ENCODE data around the gene EGFR. TPM values are rescaled to one million over a fixed set of nuclear protein-coding genes. Genes with fewer than 3 reads are reported as not detected.

Gene EGFR
- total RNA-seq, 2 donors from 2014 or later: 54.8 to 56.7 TPM

DNA sequence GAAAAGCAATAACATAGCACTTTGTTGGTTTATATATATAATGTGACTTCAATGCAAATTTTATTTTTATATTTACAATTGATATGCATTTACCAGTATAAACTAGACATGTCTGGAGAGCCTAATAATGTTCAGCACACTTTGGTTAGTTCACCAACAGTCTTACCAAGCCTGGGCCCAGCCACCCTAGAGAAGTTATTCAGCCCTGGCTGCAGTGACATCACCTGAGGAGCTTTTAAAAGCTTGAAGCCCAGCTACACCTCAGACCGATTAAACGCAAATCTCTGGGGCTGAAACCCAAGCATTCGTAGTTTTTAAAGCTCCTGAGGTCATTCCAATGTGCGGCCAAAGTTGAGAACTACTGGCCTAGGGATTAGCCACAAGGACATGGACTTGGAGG is 191.4 kb downstream of the EGFR start:
- Histone ChIP-seq H3K27ac (no peak overlapping the region), H3K36me3 (peaks cover 18% of the 10 kb centered on the region), H3K4me3 (no peak overlapping the region), H3K9me3 (no peaks in the 10 kb centered on the region), H3K27me3 (replicated peaks; ENCODE audit: insufficient read depth) (no peaks in the 10 kb centered on the region), H3K4me1 (ENCODE audit: control insufficient read depth in 1 of 2, low read depth in 2 of 2) (no peaks in the 10 kb centered on the region)
- DNase-seq (ENCODE audit: low spot score) (no peak), ATAC-seq (ENCODE audit: insufficient number of reproducible peaks, low FRiP score, low read depth) (no peak)
- TF ChIP-seq, protein P1, sequence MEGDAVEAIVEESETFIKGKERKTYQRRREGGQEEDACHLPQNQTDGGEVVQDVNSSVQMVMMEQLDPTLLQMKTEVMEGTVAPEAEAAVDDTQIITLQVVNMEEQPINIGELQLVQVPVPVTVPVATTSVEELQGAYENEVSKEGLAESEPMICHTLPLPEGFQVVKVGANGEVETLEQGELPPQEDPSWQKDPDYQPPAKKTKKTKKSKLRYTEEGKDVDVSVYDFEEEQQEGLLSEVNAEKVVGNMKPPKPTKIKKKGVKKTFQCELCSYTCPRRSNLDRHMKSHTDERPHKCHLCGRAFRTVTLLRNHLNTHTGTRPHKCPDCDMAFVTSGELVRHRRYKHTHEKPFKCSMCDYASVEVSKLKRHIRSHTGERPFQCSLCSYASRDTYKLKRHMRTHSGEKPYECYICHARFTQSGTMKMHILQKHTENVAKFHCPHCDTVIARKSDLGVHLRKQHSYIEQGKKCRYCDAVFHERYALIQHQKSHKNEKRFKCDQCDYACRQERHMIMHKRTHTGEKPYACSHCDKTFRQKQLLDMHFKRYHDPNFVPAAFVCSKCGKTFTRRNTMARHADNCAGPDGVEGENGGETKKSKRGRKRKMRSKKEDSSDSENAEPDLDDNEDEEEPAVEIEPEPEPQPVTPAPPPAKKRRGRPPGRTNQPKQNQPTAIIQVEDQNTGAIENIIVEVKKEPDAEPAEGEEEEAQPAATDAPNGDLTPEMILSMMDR (IDR thresholded peaks at IDR 0.05): no peak

DNA sequence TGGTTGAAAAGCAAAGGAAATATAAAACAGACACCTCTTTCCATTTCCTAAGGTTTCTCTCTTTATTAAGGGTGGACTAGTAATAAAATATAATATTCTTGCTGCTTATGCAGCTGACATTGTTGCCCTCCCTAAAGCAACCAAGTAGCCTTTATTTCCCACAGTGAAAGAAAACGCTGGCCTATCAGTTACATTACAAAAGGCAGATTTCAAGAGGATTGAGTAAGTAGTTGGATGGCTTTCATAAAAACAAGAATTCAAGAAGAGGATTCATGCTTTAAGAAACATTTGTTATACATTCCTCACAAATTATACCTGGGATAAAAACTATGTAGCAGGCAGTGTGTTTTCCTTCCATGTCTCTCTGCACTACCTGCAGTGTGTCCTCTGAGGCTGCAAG is 191.9 kb downstream of the EGFR start:
- no peaks in the 10 kb centered on the region for H3K9me3 ChIP-seq
- no peaks in the 10 kb centered on the region for H3K27me3 ChIP-seq (replicated peaks; ENCODE audit: insufficient read depth)
- ATAC-seq (ENCODE audit: insufficient number of reproducible peaks, low FRiP score, low read depth) (no peak), DNase-seq (ENCODE audit: low spot score) (no peak)
- no peaks in the 10 kb centered on the region for H3K4me1 ChIP-seq (ENCODE audit: control insufficient read depth in 1 of 2, low read depth in 2 of 2)
- H3K4me3 ChIP-seq: no peak overlapping the region
- peaks cover 13% of the 10 kb centered on the region for H3K36me3 ChIP-seq
- TF ChIP-seq, protein P1 (IDR thresholded peaks at IDR 0.05): no peak
- no peak overlapping the region for H3K27ac ChIP-seq

DNA sequence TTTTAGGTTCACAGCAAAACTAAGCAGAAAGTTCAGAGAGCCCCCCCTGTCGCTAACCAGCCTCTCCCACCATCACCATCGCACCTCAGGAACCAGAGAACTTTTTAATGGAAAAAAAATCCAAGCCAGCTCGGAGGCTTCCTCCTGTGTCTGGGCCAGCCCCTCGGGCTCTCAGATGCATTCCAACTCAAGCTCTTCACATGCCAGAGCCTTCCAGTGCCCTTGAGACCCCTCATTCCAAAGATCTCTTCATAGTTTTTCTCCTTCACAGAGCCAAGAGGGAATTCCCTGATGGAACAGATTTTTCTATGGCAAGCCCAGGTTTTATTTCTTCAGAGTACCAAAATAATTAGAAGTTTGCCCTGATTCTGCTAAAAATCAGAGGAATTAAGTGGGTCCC is 192.9 kb downstream of the EGFR start:
- no peak overlapping the region for H3K4me3 ChIP-seq
- no peak overlapping the region for H3K27ac ChIP-seq
- TF ChIP-seq, protein P1 (IDR thresholded peaks at IDR 0.05): no peak
- DNase-seq (ENCODE audit: low spot score): no peak
- peaks cover 9% of the 10 kb centered on the region for H3K36me3 ChIP-seq
- no peaks in the 10 kb centered on the region for H3K4me1 ChIP-seq (ENCODE audit: control insufficient read depth in 1 of 2, low read depth in 2 of 2)
- ATAC-seq (ENCODE audit: insufficient number of reproducible peaks, low FRiP score, low read depth): no peak
- H3K27me3 ChIP-seq (replicated peaks; ENCODE audit: insufficient read depth): no peaks in the 10 kb centered on the region
- H3K9me3 ChIP-seq: no peaks in the 10 kb centered on the region

DNA sequence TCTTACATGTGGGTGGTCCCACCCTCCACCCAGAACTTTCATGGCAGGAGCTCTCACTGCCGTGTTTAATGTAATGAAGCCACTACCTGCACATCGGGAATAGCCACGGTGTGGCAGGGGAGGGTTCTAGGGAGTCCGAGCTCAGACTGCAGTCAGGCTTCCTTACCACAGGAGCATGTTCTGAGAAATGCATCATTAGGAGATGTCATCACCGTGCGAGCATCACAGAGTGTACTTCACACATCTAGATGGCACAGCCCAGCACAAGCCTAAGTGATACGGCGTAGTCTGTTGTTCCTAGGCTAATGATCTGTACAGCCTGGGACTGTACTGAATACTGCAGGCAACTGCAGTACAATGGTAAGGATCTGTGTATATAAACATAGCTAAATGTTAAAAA is 193.4 kb downstream of the EGFR start:
- ATAC-seq (ENCODE audit: insufficient number of reproducible peaks, low FRiP score, low read depth): no peak
- TF ChIP-seq, protein P1 (IDR thresholded peaks at IDR 0.05): no peak
- no peak overlapping the region for H3K27ac ChIP-seq
- no peak overlapping the region for H3K4me3 ChIP-seq
- H3K27me3 ChIP-seq (replicated peaks; ENCODE audit: insufficient read depth): no peaks in the 10 kb centered on the region
- H3K4me1 ChIP-seq (ENCODE audit: control insufficient read depth in 1 of 2, low read depth in 2 of 2): no peaks in the 10 kb centered on the region
- no peaks in the 10 kb centered on the region for H3K9me3 ChIP-seq
- no peak for DNase-seq (ENCODE audit: low spot score)
- H3K36me3 ChIP-seq: peaks cover 9% of the 10 kb centered on the region

DNA sequence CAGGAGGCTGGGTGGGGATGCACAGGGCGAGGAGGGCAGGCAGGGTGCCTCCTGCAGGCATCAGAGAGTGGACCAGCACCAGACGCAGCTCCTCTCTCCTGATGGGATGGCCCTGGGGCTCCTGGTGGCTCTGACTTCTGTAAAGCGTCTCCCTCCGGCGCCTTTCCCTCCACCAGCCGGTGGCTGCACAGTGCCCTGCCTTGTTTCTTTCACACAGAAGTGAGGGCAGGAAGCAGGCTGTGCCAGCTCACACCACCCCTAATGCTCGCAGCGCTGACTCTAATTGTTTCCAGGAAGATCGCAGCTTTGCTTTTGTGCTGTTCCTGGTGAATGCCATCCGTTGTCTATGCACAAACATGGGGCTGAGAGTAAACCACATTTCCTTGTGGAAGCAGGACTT is 194.0 kb downstream of the EGFR start:
- H3K27ac ChIP-seq: no peak overlapping the region
- ATAC-seq (ENCODE audit: insufficient number of reproducible peaks, low FRiP score, low read depth) (no peak), DNase-seq (ENCODE audit: low spot score) (no peak)

More for the DNA sequence above, 194.0 kb downstream of the EGFR start:
- Histone ChIP-seq H3K36me3 (peaks cover 4% of the 10 kb centered on the region), H3K4me1 (ENCODE audit: control insufficient read depth in 1 of 2, low read depth in 2 of 2) (no peaks in the 10 kb centered on the region), H3K27me3 (replicated peaks; ENCODE audit: insufficient read depth) (no peaks in the 10 kb centered on the region), H3K4me3 (no peak overlapping the region), H3K9me3 (no peaks in the 10 kb centered on the region)
- TF ChIP-seq, protein P1 (IDR thresholded peaks at IDR 0.05): no peak

All from thoracic aorta (tissue), 2 donors.